Activated CD8-positive, alpha-beta memory T cell treated with anti-CD3 and anti-CD28 coated beads for 24 hours (primary cell): Measurements from ENCODE around the gene TRIM7.

Experiments
- DNase-seq: peaks from one replicate; pipeline ENCODE4 v3.0.0-alpha.2; 2020

TRIM7 gene

DNA sequence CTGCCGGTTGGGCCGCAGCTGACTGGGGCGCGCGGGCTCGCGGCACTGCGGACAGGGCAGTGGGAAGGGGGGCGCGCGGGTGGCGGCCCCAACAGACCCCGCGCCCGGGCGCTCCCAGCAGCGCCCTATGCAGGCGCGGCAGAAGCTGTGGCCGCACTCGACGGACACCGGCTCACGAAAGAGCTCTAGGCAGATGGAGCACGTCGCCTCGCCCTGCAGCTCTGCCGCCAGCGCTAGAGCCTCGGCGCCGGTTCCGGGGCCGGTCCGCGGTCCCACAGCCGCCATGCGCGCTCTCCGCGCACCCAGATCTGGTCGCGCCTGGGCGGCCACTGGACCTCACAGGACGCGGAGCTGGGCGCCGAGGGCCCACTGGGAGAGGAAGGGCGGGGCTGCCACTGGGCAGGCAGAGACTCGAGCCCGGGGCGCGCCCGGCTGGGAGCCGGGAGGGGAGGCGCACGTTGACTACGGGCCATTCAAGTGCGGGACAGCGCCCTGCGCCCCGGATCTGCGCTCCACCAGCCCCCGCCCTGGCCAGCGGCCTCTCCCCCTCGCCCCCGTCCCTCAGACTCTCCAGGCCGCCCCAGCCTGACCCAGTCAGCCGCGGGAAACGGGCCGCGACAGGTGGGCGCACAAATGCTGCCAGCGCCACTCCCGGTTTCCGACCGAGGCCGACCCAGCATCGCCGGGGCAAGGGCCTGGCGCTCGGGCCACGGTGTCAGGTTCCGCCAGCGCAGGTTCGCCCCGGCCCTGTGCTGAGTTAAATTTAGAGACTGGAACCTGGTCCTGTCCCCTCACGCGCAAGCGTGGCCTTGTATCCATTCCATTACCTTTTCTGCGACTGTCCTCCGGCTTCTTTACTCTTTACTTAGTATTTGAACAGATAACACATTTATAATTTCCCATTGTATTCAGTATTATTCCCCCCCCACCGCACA is at the start of gene TRIM7:
Gene TRIM7, minus strand, starts transcription at position 371 of the 935 bp plus-strand sequence. Its CDS starts 86 bp downstream, at position 285.
- peak; percentile 76 for DNase-seq

DNA sequence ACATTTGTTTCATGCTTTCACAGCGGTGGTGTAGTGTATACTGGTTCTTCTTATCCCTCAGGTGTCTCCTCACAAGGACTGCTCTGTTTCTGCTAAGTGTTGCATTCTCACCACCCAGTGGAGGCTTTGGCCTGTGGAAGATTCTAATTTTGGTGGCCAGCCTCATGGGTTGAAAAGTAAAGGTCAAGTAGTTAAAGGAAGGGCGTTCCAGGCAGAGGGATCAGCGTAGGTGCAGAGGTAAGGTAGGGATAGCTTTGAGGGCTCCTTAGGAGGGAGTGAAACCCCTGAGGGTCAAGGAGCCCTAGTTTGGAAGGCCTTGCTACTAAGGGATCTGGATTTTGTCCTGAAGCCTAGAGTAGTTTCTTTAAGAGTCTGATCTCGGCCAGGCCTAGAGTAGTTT is 43.3 kb upstream of the TRIM7 start:
- no peak for DNase-seq

DNA sequence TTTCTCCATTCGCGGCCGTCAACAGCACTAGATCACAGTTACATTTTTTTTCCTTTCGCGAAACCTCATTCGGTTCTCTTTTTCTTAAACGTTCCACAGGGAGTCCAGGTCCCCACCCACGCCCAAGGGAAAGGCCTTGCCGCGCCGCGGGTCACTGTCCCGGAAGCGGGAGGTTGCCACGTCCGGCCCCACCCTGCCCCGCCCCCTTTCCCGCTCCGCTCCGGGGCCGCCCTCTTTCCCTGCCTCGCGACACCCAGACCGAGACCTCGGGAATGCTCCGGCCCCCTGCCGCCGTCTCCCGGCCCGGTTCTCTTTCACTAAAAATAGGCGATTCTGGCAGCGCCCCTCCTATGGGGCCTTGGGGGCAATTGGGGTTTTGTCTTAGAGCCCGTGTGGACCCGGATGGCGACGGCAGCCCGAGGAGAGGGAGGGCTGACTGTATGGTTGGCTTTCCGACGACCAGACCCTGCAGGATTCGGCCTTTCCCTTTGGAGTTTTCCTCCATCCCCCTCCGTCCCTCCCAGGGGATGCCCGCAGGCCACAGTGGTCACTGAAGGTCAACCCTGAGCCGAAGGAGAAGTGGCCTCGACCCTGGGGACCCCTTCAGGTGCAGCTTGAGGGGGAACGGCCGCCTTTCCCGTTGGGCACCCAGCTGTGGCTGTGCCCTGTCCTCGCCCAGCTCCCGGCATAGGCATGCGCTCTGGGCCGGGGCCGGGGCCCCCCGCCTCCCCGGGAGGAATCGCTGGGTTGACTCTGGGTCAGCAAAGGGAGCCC is 41.5 kb upstream of the TRIM7 start:
- DNase-seq = peak; percentile 91

DNA sequence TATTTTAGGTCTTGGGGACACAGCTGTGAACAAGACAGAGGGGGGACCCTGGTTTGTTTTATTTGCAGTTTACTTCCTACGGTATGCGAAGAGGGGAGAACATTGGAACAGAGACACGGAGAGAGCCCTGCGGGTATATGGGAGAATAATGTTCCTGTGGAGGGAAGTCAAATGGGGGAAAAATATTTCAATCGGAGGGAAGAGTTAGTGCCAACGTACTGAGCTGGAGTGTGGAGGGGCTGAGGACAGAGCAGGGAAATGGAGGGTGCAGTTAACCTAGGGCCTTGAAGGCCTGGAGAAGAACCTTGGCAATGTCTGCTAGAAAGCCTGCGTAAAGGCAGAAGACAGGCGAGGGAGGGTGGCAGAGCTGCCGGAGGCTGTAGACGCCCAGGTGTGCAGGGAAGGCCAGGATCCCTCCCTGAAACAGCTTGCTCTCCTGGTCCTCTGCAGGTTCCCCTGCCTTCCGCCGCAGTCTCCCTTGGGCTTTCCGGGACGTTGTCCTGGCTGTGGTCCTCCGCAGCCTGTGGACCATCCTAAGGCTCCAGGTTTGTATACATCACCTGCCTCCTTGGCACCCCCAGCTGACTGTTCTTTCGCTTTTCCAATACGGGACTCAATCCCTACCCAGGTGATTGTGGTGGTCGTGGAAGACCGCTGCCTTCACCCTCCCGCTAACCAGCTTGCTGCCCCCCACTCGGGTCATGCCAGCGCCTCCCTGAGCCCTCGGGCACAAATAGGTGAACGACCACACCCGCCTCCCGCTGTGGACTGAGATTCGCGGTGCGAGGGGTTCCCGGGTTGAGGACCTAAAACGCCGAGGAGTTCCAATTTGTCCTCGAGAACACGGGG is 40.7 kb upstream of the TRIM7 start:
- no peak for DNase-seq

- DNase-seq = peak; percentile 96
Measured at GRCh38 chr5:181243564-181244343, 38.8 kb upstream of the TRIM7 start, which contains the start of gene RACK1. Gene RACK1 (minus strand): TSS chr5:181243906. CDS start chr5:181243800, 106 bp downstream.

DNA sequence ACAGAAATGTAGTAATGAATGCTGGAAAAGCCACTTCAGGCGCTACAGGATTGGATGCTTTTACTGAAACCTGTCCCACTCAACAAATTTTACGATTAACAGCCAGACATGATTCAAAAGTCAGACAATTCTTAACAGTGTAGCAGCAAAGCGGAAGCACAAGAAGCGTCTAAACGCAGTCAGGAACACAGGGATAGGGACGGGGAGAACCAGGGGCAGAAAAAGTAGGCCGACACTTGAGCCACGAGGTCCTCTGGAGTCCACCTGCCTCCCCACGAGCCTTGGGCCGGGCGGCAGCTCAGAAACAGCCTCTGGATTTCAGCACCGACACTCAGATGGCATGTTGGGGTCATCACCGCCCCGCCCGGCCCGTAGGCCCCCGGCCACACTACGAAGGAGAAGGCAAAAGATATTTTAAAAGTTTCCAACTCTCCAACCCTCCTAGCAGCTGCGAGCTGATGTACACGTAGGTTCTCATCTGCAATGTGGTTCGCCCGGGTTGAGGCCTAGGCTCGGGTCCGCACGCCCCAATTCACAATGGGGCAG is 38.1 kb upstream of the TRIM7 start:
- no peak for DNase-seq

DNA sequence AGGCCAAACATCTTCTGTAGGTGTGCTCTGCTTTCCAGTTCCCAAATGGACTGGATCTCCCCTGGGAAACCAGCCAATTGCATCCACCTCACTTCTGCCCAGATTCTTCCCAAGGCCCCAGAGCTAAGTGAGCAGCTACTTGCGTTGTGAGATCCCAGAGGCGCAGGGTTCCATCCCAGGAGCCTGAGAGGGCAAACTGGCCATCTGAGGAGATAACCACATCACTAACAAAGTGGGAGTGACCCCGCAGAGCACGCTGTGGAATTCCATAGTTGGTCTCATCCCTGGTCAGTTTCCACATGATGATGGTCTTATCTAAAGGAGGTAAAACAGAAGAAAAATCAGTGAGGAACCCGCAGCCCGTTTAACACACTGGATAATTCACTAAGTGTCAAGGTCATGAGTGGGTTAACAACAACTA is 37.0 kb upstream of the TRIM7 start:
- DNase-seq = peak; percentile 63

DNA sequence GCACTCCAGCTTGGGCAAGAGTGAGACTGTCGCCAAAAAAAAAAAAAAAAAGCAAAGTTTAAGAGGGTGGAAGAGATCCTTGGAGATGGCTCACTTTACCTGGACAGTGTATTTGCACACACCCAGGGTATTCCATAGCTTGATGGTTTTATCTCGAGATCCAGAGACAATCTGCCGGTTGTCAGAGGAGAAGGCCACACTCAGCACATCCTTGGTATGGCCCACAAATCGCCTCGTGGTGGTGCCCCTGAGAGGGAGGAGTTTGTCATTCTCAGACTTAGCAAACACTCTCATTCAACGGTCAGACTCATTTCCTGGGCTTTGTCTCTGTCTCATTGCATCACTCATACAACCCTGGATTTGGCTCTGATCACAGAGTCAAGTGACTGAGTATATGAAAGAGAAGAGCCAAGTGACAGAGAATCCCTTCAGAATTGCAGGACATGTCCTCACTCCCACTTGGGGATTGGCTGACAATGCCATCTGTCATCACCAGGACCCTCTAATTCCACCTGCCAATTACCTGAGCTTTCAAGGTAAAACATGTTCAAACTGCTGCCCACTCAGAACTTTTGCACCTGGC is 36.5 kb upstream of the TRIM7 start:
- peak; percentile 74 for DNase-seq

- DNase-seq = no peak
Measured at GRCh38 chr5:181239062-181239663, 34.2 kb upstream of the TRIM7 start.

DNA sequence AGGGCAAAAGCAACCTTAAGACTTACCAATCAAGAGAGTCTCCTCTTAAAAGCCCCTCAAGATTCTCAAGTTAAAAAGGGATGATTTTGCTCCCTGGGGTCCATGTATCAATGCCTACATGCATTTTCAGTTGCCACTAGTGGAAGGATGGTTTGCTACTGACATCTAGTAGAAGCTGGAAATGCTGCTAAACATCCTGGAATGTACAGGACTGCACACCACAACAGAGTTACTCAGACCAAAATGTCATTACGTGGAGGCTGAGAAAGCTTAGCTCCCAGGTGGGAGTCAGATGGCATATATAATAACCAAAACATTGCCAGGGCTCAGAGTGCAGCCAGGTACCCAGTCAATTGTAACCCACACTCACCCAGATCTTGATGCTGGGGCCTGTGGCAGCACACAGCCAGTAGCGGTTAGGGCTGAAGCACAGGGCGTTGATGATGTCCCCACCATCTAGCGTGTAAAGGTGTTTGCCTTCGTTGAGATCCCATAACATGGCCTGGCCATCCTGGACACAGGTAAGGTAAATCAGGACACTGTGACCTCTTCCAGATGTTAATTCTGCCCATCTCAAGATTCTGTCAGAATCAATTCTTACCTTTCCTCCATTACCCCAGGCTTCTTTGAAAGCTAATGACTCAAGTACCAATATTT is 32.9 kb upstream of the TRIM7 start:
- no peak for DNase-seq

- DNase-seq = no peak
Measured at GRCh38 chr5:181236954-181237641, 32.1 kb upstream of the TRIM7 start.

GRCh38 chr5:181236471-181236870 is 31.5 kb upstream of the TRIM7 start:
- no peak for DNase-seq

- DNase-seq = peak; percentile 73
Measured at GRCh38 chr5:181235689-181236366, 30.8 kb upstream of the TRIM7 start.

DNA sequence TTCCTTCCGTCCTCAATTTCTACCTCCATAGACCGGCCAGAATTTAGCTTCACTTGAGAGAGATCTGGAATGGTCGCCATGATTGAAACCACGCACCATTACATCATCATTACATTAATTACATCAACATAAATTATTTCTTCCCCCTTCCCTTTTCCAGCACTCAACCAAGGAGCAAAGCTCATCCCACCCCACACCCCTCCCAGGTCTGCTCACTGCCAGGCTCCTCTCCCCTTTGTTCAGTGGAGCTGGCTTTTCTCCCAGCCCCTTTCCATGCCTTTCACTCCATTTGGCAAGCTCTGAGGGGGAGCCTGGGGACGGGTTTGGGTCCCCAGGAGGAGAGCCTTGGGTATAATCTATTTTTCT is 30.3 kb upstream of the TRIM7 start:
- DNase-seq = no peak

- peak; percentile 76 for DNase-seq
Measured at GRCh38 chr5:181234455-181235306, 29.7 kb upstream of the TRIM7 start.

- DNase-seq = peak; percentile 63
Measured at GRCh38 chr5:181233801-181234454, 28.9 kb upstream of the TRIM7 start.

DNA sequence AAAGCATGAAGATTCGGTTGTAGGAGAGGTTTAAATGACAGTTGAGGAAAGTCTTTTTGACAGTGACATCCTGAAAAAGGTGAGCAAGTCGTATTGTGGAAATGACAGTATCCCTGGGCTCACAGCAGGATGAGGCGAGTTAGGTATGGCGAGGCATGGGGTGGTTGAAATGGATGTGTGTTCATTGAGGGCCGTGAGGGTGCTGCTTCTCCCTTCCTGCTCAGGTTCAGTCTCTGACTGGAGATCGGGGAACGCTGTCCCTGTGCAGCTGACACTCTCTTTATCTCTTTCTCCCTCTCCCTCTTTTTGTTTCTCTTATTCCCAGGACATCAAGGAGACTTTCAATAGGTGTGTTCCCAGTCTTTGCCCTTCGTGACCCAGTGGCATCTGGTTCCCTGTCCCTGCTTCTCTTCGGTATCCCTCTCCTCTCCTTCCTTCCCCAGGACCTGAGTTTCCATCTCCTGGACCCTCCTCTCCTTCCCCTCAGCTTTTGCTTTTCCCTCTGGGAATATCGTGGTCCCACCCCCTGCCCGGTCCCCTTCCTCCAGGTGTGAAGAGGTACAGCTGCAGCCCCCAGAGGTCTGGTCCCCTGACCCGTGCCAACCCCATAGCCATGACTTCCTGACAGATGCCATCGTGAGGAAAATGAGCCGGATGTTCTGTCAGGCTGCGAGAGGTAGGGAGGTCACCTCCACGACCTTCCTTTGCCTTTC is 28.2 kb upstream of the TRIM7 start:
- DNase-seq = no peak
